Measurements from ENCODE around the gene ACER1.
"Not testable (repeated sequence)": the region's sequence is repeated elsewhere in the genome, so short reads cannot be mapped to it uniquely, and the experiment has no call there.

The ACER1 gene

DNA sequence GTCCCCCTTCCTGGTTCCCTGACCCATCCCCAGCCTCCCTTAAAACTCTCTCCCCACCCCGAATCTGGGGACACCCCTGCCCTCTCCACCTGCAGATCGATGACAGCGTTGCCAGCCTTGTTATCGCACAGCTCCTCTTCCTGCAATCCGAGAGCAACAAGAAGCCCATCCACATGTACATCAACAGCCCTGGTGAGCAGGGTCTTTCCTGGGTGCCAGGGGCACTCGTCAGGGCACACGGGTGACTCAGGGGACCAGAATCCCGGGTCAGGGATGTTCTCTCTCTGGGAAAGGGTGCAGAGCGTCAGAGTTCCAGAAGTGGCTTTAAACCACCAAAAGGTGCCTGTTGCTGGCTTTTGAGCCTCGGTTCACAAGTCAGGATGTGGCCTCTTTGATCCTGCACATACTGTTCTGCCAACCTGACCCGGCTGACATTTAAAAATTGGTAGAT, 29.0 kb upstream of the ACER1 start:
- Mint-ChIP-seq H3K9me3 (no peaks in the 10 kb centered on the region), H3K4me1 (peaks cover 12% of the 10 kb centered on the region), H3K36me3 (peaks cover 24% of the 10 kb centered on the region), H3K4me3 (peak overlapping the region; percentile 93), H3K27ac (peak overlapping the region; percentile 90), H3K27me3 (no peaks in the 10 kb centered on the region)
- ATAC-seq: no peak

DNA sequence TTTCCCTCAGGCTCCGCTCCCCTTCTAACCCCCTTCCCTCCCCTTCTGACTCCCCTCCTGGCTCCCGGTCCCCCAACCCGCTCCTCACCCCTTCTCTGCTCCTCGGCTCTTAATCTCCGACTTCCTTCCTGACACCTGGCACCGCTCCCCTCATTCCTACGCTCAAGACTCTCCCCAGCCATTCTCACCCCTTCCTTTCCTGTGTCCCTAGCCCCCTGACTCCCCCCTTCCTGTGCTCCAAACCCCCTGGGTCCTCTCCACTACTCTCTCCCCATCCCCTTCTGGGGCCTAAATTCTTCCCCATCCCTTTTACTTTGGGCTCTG, 28.6 kb upstream of the ACER1 start:
- ATAC-seq: peak; percentile 39
- no peaks in the 10 kb centered on the region for H3K9me3 Mint-ChIP-seq
- H3K4me3 Mint-ChIP-seq: peak overlapping the region; percentile 93
- peak overlapping the region; percentile 90 for H3K27ac Mint-ChIP-seq
- H3K36me3 Mint-ChIP-seq: peaks cover 24% of the 10 kb centered on the region
- peaks cover 12% of the 10 kb centered on the region for H3K4me1 Mint-ChIP-seq
- H3K27me3 Mint-ChIP-seq: no peaks in the 10 kb centered on the region

DNA sequence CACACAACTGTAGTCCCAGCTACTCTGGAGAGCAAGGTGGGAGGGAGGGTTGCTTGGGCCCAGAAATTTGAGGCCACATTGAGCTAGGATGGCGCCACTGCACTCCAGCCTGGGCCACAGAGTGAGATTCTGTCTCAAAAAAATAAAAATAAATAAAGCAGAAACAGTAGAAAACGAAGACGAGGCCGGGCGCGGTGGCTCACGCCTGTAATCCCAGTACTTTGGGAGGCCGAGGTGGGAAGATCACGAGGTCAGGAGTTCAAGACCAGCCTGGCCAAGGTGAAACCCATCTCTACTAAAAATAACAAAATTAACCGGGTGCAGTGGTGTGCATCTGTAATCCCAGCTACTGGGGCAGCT, 27.4 kb upstream of the ACER1 start:
- not testable (repeated sequence) for H3K9me3 Mint-ChIP-seq, H3K27me3 Mint-ChIP-seq, ATAC-seq
- Mint-ChIP-seq H3K4me1 (peaks cover 12% of the 10 kb centered on the region), H3K4me3 (peak overlapping the region; percentile 93), H3K36me3 (peaks cover 16% of the 10 kb centered on the region), H3K27ac (peak overlapping the region; percentile 90)

DNA sequence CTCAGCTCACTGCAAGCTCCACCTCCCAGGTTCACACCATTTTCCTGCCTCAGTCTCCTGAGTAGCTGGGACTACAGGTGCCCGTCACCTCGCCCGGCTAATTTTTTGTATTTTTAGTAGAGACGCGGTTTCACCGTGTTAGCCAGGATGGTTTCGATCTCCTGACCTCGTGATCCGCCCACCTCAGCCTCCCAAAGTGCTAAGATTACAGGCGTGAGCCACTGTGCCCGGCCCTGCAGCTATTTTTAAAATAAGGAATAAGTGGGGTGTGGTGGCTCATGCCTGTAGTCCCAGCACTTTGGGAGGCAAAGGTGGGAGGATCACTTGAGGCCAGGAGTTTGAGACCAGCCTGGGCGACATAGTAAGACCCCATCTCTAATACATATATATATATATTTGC, 27.0 kb upstream of the ACER1 start:
- not testable (repeated sequence) for ATAC-seq, H3K9me3 Mint-ChIP-seq, H3K4me3 Mint-ChIP-seq

DNA sequence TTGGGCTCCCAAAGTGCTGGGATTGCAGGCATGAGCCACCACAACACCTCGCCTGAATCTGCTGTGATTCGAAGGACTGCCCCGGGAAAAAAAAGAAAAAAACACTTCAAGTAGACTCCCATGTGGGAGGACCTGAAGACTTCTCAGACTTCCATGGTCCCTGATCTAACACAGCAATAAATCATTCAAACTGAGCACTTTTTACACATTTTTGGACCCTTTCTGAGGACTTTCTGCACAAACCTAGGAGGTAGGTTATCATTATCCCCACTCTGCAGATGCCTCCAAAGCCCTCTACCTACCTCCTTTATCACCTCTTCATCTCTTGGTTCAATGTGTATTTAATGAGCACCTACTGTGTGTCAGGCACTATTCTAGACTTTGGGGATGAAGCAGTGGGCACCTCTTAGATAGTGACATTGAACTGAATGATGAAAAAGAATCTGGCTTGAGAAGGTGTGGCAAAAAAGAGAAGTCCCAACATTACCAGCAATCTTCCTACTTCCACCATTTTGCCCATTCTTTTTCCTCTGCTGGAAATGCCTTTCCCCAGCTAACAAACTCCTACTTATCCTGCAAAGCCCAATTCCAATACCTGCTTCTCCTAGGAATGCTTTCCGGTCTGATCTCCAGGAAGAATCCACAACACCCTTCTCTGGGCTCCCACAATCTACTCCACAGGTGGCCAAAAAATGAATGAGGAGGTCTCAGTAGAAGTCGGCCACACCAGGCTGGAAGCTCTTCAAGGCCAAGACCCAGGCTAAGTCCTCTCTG, 26.3 kb upstream of the ACER1 start:
- Mint-ChIP-seq H3K27ac (no peak overlapping the region), H3K4me1 (peaks cover 12% of the 10 kb centered on the region), H3K36me3 (peaks cover 7% of the 10 kb centered on the region), H3K4me3 (no peak overlapping the region), H3K27me3 (no peaks in the 10 kb centered on the region), H3K9me3 (no peaks in the 10 kb centered on the region)
- ATAC-seq: no peak

More for the DNA sequence above, 27.0 kb upstream of the ACER1 start:
- Mint-ChIP-seq H3K36me3 (peaks cover 12% of the 10 kb centered on the region), H3K4me1 (peaks cover 12% of the 10 kb centered on the region)
- H3K27me3 Mint-ChIP-seq, H3K27ac Mint-ChIP-seq: not testable (repeated sequence)

DNA sequence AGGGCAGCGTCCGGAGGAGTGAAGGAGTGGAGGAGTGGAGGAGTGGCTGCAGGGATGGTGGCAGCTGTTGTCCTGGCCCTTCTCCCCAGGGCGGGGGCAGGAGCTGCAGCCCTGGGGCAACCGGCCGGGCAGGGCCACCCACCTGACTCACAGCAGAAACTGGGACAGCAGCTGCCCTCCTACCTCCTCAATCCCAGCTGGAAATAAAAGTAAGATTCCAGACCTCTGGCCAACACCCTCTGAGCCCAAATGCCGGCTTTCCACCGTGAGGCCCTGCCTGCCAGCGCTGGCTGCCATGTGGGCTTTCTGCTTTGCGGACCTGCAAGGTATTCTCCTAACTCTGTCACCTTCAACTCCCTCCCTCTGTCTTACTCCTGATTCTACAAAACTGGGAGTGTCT, 24.6 kb upstream of the ACER1 start:
- Mint-ChIP-seq H3K36me3 (no peaks in the 10 kb centered on the region), H3K9me3 (no peaks in the 10 kb centered on the region), H3K27ac (no peak overlapping the region), H3K4me3 (no peak overlapping the region), H3K27me3 (no peaks in the 10 kb centered on the region), H3K4me1 (peaks cover 12% of the 10 kb centered on the region)
- ATAC-seq: no peak

DNA sequence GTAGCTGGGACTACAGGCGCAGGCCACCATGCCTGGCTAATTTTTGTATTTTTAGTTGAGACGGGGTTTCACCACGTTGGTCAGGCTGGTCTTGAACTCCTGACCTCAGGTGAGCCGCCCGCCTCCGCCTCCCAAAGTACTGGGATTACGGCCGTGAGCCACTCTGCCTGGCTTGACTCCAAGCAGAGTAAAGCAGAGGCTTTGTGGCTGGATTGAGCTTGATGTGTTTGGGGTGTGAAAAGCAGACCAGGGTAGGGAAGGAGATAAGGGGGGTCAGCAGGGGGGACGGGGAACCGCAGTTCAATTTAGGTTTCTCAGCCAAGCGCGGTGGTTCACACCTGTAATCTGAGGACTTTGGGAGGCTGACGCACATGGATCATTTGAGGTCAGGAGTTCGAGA, 23.8 kb upstream of the ACER1 start:
- no peak for ATAC-seq
- peaks cover under 1% of the 10 kb centered on the region for H3K9me3 Mint-ChIP-seq
- no peaks in the 10 kb centered on the region for H3K36me3 Mint-ChIP-seq
- H3K27ac Mint-ChIP-seq: no peak overlapping the region
- peaks cover 5% of the 10 kb centered on the region for H3K4me1 Mint-ChIP-seq
- H3K4me3 Mint-ChIP-seq: no peak overlapping the region
- H3K27me3 Mint-ChIP-seq: no peaks in the 10 kb centered on the region

DNA sequence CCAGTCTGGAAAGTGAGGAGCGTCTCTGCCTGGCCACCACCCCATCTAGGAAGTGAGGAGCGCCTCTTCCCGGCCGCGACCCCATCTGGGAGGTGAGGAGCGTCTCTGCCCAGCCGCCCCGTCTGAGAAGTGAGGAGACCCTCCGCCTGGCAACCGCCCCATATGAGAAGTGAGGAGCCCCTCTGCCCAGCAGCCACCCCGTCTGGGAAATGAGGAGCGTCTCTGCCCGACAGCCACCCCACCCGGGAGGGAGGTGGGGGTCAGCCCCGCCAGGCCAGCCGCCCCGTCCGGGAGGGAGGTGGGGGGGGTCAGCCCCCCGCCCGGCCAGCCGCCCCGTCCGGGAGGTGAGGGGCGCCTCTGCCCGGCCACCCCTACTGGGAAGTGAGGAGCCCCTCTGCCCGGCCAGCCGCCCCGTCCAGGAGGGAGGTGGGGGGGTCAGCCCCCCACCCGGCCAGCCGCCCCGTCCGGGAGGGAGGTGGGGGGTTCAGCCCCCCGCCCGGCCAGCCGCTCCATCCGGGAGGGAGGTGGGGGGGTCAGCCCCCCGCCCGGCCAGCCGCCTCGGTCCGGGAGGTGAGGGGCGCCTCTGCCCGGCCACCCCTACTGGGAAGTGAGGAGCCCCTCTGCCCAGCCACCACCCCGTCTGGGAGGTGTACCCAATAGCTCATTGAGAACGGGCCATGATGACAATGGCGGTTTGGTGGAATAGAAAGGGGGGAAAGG, 22.1 kb upstream of the ACER1 start:
- not testable (repeated sequence) for H3K27ac Mint-ChIP-seq, H3K4me1 Mint-ChIP-seq, H3K36me3 Mint-ChIP-seq, H3K27me3 Mint-ChIP-seq, H3K9me3 Mint-ChIP-seq, ATAC-seq, H3K4me3 Mint-ChIP-seq

DNA sequence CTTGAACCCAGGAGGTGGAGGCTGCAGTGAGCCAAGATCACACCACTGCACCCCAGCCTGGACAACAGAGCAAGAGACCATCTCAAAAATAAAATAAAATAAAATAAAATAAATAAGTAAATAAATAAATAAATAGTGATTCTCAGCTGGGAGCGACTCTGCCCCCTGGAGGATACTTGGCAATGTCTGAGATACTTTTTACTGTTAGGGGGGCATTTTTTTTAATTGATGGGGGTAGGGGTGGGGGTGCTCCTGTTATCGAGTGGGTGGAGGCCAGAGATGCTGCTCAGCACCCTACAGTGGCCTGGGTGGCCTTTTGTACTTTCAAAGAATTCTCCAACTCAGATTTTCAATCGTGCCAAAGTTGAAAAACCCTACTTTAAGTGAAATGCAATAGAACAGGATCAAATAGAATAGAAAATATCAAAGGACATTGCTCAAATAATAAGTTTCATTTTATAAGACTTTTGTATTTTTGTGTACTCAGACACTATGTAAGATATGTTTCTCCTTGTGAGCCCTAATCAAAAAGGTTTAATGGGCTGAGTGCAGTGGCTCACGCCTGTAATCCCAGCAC, 20.8 kb upstream of the ACER1 start:
- Mint-ChIP-seq H3K27me3 (no peaks in the 10 kb centered on the region), H3K36me3 (no peaks in the 10 kb centered on the region), H3K4me3 (no peak overlapping the region), H3K4me1 (no peaks in the 10 kb centered on the region), H3K9me3 (peaks cover 3% of the 10 kb centered on the region), H3K27ac (no peak overlapping the region)
- no peak for ATAC-seq

DNA sequence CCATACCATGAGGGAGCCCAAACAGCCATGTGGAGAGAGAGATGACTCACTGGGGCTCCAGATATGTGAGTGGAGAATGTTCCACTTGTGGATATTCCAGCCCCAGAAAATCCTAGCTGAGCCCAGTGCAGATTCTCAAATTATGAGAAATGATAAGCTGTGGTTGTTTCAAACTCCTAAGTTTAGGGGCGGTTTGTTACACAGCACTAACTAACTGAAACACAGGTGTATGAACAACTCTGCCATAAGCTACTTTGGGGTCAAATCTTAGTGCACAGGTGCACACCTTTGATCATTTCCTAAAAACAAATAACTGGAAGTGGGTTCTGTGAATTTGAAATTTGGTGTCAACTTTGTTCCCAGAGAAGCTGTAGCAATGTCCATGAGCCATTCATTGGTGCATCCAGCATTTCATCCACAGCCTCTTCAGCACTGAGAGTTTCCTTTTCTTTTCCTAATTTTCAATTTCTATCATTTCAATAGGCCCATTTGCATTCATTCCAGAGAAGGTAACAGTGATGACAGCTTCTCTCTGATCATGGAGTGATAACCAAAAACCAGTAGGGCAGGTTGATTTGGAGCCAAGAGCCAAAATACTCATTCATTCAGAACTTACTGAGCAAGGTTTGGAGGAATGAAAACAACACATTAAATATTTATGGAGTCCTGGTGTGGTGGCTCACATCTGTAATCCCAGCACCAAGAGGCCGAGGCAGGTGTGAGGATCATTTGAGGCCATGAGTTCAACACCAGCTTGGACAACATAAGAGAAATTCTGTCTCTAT, 19.2 kb upstream of the ACER1 start:
- H3K27ac Mint-ChIP-seq: no peak overlapping the region
- no peaks in the 10 kb centered on the region for H3K4me1 Mint-ChIP-seq
- H3K36me3 Mint-ChIP-seq: no peaks in the 10 kb centered on the region
- ATAC-seq: no peak
- H3K4me3 Mint-ChIP-seq: no peak overlapping the region
- H3K9me3 Mint-ChIP-seq: peaks cover 3% of the 10 kb centered on the region
- H3K27me3 Mint-ChIP-seq: no peaks in the 10 kb centered on the region

DNA sequence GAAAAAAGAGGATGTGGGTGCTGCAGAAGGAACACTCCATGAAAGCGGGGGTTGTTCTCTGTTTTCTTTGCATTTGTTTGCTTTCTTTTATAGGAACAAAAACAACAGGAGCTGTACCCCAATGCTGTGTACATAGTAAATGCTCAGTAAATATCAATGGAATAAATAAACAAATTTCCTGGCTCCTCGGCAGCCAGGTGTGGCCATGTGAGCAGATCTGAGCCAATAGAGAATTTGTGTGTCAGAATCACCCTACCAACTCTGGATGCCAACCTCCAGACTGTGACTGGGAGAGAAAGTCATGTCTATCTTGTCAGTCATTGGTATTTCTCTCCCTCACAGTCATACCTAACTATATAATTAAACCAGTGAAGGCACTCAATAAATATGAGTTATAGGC, 17.3 kb upstream of the ACER1 start:
- Mint-ChIP-seq H3K27me3 (no peaks in the 10 kb centered on the region), H3K36me3 (no peaks in the 10 kb centered on the region), H3K4me1 (no peaks in the 10 kb centered on the region), H3K4me3 (no peak overlapping the region), H3K9me3 (peaks cover 3% of the 10 kb centered on the region), H3K27ac (no peak overlapping the region)
- ATAC-seq: no peak

DNA sequence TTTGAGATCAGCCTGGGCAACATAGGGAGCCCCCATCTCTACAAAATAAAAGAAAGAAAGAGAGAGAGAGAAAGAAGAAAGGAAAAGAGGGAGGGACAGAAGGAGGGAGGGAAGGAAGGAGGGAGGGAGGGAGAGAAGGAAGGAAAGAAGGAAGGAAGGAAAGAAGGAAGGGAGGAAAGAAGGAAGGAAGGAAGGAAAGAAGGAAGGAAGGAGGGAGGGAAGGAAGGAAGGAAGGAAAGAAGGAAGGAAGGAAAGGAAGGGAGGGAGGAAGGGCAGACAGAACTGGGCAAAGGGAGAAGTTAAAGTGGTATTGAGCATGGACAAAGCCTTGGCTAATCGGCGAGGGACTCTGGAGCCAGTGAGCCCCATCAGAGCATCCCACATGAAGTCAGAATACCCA, 15.9 kb upstream of the ACER1 start:
- ATAC-seq, H3K4me1 Mint-ChIP-seq, H3K4me3 Mint-ChIP-seq, H3K36me3 Mint-ChIP-seq, H3K27me3 Mint-ChIP-seq, H3K27ac Mint-ChIP-seq, H3K9me3 Mint-ChIP-seq: not testable (repeated sequence)

DNA sequence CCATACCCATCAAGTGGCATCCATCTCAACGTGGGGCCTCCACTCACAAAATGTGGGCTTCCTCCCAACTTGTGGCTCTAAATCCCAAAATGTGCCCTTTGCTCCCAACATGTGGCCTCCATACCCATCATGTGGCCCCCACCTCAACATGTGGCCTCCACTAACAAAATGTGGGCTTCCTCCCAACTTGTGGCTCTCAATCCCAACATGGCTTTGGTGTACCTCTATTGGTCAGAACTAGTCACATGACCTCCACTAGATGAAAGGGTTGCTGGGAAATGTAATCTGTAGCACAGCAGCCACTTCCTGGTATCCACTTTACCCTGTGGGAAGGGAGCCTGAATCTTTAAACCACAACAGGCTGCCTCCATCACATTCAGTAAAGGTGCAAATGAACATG, 10.1 kb upstream of the ACER1 start:
- H3K4me3 Mint-ChIP-seq: no peak overlapping the region
- no peak overlapping the region for H3K27ac Mint-ChIP-seq
- H3K9me3 Mint-ChIP-seq: no peaks in the 10 kb centered on the region

DNA sequence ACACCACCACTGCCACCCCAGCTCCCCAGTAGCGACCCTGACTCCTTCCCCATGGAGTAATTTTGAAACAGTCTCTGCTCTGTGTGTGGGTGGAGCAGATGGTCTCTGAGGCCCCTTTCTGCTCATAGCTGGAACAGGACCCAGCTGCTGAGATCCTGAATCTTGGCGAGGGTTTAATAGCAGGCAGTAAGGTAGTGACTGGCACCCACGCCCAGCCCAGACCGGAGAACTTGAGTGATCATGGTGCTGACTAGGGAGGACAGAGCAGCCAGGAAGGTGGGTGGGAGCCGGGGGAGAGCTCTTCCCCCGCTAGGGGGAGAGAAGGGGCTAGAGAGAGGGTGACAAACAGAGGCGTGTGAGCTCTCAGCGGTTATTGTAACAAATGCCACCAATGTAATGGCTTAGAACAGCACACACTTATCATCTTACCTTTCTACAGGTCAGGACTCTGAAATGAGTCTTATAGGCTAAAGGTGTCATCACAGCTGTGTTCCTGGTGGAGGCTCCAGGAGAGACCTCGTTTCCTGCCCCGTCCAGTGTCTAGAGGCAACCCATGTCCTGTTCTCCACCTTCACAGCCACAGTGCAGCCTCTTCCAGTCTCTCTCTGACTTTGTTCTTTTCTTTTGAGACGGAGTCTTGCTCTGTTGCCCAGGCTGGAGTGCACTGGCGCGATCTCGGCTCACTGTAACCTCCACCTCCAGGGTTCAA, 7.2 kb upstream of the ACER1 start:
- Mint-ChIP-seq H3K4me3 (no peak overlapping the region), H3K36me3 (peaks cover 5% of the 10 kb centered on the region), H3K9me3 (no peaks in the 10 kb centered on the region), H3K27ac (no peak overlapping the region), H3K4me1 (peaks cover 12% of the 10 kb centered on the region), H3K27me3 (peaks cover 8% of the 10 kb centered on the region)
- peak; percentile 53 for ATAC-seq

More for the DNA sequence above, 10.1 kb upstream of the ACER1 start:
- no peak for ATAC-seq
- H3K36me3 Mint-ChIP-seq: peaks cover 5% of the 10 kb centered on the region
- H3K27me3 Mint-ChIP-seq: peaks cover 8% of the 10 kb centered on the region
- H3K4me1 Mint-ChIP-seq: peaks cover 12% of the 10 kb centered on the region

Measured in stimulated activated memory B cell treated with anti-CD40 and anti-IgM and Interleukin-4, amounts not matched to agents 10 μg/mL and 1 μg/mL and 100 μg/mL, for 72 hours (primary cell).